ENCODE results near the gene TRAF5.
"Not testable (repeated sequence)": the region's sequence is repeated elsewhere in the genome, so short reads cannot be mapped to it uniquely, and the experiment has no call there.

Gene TRAF5, protein sequence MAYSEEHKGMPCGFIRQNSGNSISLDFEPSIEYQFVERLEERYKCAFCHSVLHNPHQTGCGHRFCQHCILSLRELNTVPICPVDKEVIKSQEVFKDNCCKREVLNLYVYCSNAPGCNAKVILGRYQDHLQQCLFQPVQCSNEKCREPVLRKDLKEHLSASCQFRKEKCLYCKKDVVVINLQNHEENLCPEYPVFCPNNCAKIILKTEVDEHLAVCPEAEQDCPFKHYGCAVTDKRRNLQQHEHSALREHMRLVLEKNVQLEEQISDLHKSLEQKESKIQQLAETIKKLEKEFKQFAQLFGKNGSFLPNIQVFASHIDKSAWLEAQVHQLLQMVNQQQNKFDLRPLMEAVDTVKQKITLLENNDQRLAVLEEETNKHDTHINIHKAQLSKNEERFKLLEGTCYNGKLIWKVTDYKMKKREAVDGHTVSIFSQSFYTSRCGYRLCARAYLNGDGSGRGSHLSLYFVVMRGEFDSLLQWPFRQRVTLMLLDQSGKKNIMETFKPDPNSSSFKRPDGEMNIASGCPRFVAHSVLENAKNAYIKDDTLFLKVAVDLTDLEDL

GRCh38 chr1:211326528-211327345, at the start of gene TRAF5:
TRAF5 (plus strand) TSS chr1:211326833; CDS start chr1:211353240, 26,407 bp downstream.
- DNase-seq, result peak; percentile 29

- DNase-seq, result no peak
Measured at GRCh38 chr1:211279340-211279739, 47.3 kb upstream of the TRAF5 start.

DNA sequence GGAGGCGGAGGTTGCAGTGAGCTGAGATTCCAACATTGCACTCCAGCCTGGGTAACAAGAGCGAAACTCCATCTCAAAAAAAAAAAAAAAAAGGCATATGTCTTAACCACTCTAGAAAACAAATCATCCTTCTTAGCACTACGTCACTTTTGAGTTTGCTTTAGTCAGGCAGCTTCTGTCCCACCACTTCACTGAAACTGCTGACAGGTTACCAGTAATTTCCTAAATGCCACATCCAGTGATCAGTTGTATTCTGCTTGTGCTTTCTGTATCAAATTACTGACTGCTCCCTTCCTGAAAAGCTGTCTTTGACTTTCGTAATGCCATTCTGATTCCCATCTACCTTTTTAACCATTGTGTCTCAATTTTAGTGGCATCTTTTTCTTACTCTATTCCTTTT, 45.7 kb upstream of the TRAF5 start:
- no peak for DNase-seq

GRCh38 chr1:211281320-211282022, 45.2 kb upstream of the TRAF5 start:
- no peak for DNase-seq

DNA sequence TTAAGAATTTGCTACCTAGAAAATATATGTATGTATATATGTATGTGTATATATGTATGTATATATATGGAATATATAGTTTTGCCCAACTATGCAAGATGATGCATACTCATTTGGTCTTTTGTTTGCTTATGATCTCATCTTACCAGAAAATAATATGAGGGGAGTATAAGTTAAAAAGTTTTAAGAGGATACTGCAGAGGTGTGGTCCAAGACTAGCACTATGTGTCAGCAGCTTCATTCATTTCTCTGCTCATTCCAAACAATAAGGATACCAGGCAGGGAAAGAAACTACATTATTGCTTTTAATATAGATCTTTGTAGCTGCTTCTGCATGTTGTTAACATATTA, 44.6 kb upstream of the TRAF5 start:
- no peak for DNase-seq

GRCh38 chr1:211285196-211285595, 41.4 kb upstream of the TRAF5 start:
- DNase-seq, result no peak

GRCh38 chr1:211287218-211287617, 39.4 kb upstream of the TRAF5 start:
- DNase-seq, result no peak

DNA sequence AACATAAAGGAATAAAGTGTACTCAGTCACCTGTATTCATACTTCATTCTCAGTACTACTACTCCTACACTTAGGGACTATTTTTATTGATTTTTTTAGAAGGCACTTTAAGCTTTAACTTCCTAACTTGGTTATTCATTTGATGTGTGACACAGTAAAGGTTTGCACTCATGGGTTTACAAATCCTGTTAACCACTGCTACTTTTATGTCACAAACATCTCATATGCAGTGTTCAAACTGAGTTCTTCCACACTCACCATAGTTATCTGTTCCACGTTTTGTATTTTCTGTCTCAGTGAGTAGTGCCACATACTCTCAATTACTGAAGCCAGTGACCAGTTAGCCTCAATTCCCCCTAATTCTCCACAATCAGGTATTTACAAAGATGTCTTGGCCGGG, 34.2 kb upstream of the TRAF5 start:
- no peak for DNase-seq

- no peak for DNase-seq
Measured at GRCh38 chr1:211296396-211296795, 30.2 kb upstream of the TRAF5 start.

GRCh38 chr1:211305044-211305443, 21.6 kb upstream of the TRAF5 start:
- DNase-seq, result no peak

- DNase-seq, result no peak
Measured at GRCh38 chr1:211309617-211310016, 17.0 kb upstream of the TRAF5 start.

DNA sequence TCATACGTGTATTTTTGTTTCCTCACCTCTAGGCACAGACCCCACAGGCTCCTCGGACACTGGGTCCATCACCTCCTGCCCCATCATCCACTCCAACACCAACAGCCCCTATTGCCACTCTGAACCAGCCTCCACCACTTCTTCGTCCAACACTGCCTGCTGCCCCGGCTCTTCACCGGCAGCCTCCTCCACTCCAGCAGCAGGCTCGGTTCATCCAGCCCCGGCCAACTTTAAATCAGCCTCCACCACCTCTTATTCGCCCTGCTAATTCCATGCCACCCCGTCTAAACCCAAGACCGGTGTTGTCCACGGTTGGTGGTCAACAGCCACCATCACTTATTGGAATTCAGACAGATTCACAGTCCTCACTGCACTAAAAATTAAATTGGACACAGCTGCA, 13.2 kb upstream of the TRAF5 start:
- no peak for DNase-seq

- no peak for DNase-seq
Measured at GRCh38 chr1:211318576-211319280, 7.9 kb upstream of the TRAF5 start.

DNA sequence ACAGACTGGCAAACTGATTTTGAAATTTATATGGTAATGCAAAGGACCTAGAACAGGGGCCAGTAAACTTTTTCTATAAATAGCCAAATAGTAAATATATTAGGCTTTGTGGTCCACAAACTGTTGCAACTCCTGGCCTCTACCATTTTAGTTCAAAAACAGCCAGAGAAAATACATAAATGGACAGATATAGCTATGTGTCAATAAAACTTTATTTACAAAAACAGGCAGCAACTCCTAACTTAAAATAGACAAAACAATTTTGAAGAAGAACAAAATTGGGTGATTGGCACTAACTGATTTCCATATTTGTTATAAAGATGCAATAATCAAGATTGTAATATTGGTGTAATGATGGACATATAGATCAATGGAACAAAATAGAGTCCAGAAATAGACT, 6.7 kb upstream of the TRAF5 start:
- no peak for DNase-seq

GRCh38 chr1:211320980-211321379, 5.7 kb upstream of the TRAF5 start:
- DNase-seq, result no peak

- DNase-seq, result not testable (repeated sequence)
Measured at GRCh38 chr1:211321646-211322045, 5.0 kb upstream of the TRAF5 start.

GRCh38 chr1:211323156-211324063, 3.2 kb upstream of the TRAF5 start:
- DNase-seq, result peak; percentile 66

GRCh38 chr1:211324992-211325775, 1.4 kb upstream of the TRAF5 start:
- DNase-seq, result no peak

- no peak for DNase-seq
Measured at GRCh38 chr1:211326140-211326527, 499 bp upstream of the TRAF5 start.

DNA sequence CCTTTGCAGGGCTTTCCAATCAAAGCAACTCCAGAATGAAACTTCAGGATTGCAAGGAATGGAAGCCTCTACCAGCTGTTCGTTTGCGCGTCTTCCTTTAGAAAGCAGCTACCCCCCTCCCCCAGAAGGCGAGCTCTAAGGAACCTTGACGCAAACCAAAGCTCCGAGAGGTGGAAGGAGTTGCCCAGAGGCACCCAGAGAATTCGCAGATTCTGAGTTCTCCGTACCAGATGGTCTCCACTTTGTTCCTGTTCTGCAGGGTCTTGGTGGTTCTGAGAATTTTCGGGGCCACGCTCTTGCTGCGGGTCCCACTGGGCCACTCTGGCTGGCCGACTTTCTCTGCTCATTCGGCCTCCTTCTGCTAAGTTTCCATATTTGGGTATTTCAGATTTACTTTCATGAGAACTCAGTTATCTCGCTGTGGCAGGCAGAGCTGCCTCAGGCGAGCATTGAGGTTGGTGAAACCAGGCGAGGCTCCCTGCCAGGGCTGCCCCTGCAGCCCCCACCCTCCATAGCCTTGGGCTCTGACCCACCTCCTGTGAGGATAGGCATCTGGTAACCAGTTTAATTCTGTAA, 801 bp downstream of the TRAF5 start:
- no peak for DNase-seq
